ENCODE measurements around the gene WASHC4. TPM values are rescaled to one million over a fixed set of nuclear protein-coding genes. Genes with fewer than 3 reads are reported as not detected.
A peak's percentile ranks its signal among the peaks of the same experiment; 100 is the strongest.

Gene WASHC4
- total and polyA plus RNA-seq, 4 experiments from 2014 or later = 36.7 to 75.4 (median 54.7) TPM

- Histone ChIP-seq H3K27ac (ENCODE audit: low read depth, low read length) (no peak overlapping the region), H3K9me3 (ENCODE audit: control insufficient read depth in 1 of 2, low read length in 2 of 2) (no peaks in the 10 kb centered on the region), H3K27me3 (ENCODE audit: insufficient read depth, low read length) (no peaks in the 10 kb centered on the region), H3K4me3 (ENCODE audit: low read length in 2 of 2) (no peak overlapping the region), H3K36me3 (ENCODE audit: insufficient read depth, low read length) (peaks cover 28% of the 10 kb centered on the region), H3K4me1 (ENCODE audit: insufficient read depth, low read length) (no peaks in the 10 kb centered on the region)
- Mint-ChIP-seq H3K4me1 (no peaks in the 10 kb centered on the region), H3K27me3 (no peaks in the 10 kb centered on the region), H3K4me3 (no peak overlapping the region), H3K27ac (peak overlapping the region in 1 of 7 donors; percentile 59), H3K9me3 (no peaks in the 10 kb centered on the region), H3K36me3 (peaks cover 30 to 69% of the 10 kb centered on the region in 2 donors)
- intact Hi-C loops (cut with micrococcal nuclease) = no loop called here
- DNase-seq = no peak
- POLR2A ChIA-PET (ENCODE audit: partially characterized antibody) = no interaction called here
- CTCF ChIA-PET (ENCODE audit: partially characterized antibody) = no interaction called here
Measured at GRCh38 chr12:105196090-105196489, 88.6 kb downstream of the WASHC4 start.

GRCh38 chr12:105198961-105199360 lies 91.4 kb downstream of the WASHC4 start:
- POLR2A ChIA-PET (ENCODE audit: partially characterized antibody) = no interaction called here
- H3K9me3 Mint-ChIP-seq = no peaks in the 10 kb centered on the region
- H3K4me3 Mint-ChIP-seq = no peak overlapping the region
- intact Hi-C loops (cut with micrococcal nuclease) = no loop called here
- H3K4me1 ChIP-seq (ENCODE audit: insufficient read depth, low read length) = no peaks in the 10 kb centered on the region
- H3K4me3 ChIP-seq (ENCODE audit: low read length in 2 of 2) = no peak overlapping the region
- no peaks in the 10 kb centered on the region for H3K9me3 ChIP-seq (ENCODE audit: control insufficient read depth in 1 of 2, low read length in 2 of 2)
- no peak for DNase-seq
- H3K36me3 ChIP-seq (ENCODE audit: insufficient read depth, low read length) = peaks cover 27% of the 10 kb centered on the region
- peak overlapping the region in 2 of 7 donors; percentile 12 to 52 for H3K27ac Mint-ChIP-seq
- peaks cover 27 to 58% of the 10 kb centered on the region in 2 donors for H3K36me3 Mint-ChIP-seq
- no peaks in the 10 kb centered on the region for H3K27me3 ChIP-seq (ENCODE audit: insufficient read depth, low read length)
- no peaks in the 10 kb centered on the region for H3K27me3 Mint-ChIP-seq
- H3K4me1 Mint-ChIP-seq = no peaks in the 10 kb centered on the region
- H3K27ac ChIP-seq (ENCODE audit: low read depth, low read length) = no peak overlapping the region
- CTCF ChIA-PET (ENCODE audit: partially characterized antibody) = no interaction called here

DNA sequence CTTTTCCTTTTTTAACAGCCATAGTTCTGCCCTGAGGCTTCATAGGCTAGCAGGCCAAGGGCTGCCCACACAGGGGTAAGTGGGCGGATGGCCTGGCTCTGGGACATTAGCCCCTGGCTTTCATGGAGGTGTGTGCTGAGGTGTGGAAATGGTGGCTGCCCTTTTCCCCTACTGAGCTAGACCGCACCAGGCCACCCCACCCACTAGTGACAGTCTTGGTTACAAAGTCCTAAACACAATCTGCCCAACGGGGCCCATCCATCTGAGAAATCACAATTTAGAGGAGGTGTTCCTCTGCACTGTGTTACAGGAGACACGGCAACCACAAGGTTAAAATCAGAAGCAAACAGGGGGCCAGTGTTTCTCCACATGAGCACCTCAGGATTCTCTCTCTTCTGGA lies 92.9 kb downstream of the WASHC4 start:
- POLR2A ChIA-PET (ENCODE audit: partially characterized antibody) = no interaction called here
- DNase-seq = no peak
- H3K27me3 Mint-ChIP-seq = no peaks in the 10 kb centered on the region
- Histone ChIP-seq H3K4me1 (ENCODE audit: insufficient read depth, low read length) (no peaks in the 10 kb centered on the region), H3K36me3 (ENCODE audit: insufficient read depth, low read length) (peaks cover 35% of the 10 kb centered on the region), H3K9me3 (ENCODE audit: control insufficient read depth in 1 of 2, low read length in 2 of 2) (no peaks in the 10 kb centered on the region), H3K27ac (ENCODE audit: low read depth, low read length) (no peak overlapping the region), H3K4me3 (ENCODE audit: low read length in 2 of 2) (no peak overlapping the region), H3K27me3 (ENCODE audit: insufficient read depth, low read length) (no peaks in the 10 kb centered on the region)
- CTCF ChIA-PET (ENCODE audit: partially characterized antibody) = no interaction called here
- intact Hi-C loops (cut with micrococcal nuclease) = no loop called here
- no peaks in the 10 kb centered on the region for H3K9me3 Mint-ChIP-seq
- no peaks in the 10 kb centered on the region for H3K4me1 Mint-ChIP-seq
- peaks cover 28 to 60% of the 10 kb centered on the region in 2 donors for H3K36me3 Mint-ChIP-seq
- no peak overlapping the region for H3K4me3 Mint-ChIP-seq
- H3K27ac Mint-ChIP-seq = no peak overlapping the region

DNA sequence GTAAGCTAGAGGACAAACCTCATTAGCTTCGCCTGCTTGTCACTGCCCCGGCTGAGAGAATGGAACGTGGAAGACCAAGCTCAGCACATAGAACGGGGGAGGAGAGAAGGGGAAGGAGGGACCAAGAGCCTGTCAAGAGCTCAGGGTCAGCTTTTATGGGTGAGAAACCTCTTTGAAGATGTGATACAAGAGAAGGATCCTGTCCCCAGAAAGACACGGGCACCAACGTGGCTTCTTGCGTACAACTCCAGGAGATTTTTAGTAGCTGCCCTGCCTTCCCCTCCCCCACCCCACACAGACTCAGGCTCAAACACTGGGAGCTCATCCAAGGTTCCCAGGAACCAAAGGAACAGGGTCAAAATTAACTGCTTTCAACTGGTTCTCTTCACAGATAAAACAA lies 93.8 kb downstream of the WASHC4 start:
- ChIA-PET POLR2A (ENCODE audit: partially characterized antibody) (no interaction called here), CTCF (ENCODE audit: partially characterized antibody) (no interaction called here)
- Histone ChIP-seq H3K27ac (ENCODE audit: low read depth, low read length) (no peak overlapping the region), H3K4me1 (ENCODE audit: insufficient read depth, low read length) (no peaks in the 10 kb centered on the region), H3K36me3 (ENCODE audit: insufficient read depth, low read length) (peaks cover 42% of the 10 kb centered on the region), H3K4me3 (ENCODE audit: low read length in 2 of 2) (no peak overlapping the region), H3K27me3 (ENCODE audit: insufficient read depth, low read length) (no peaks in the 10 kb centered on the region), H3K9me3 (ENCODE audit: control insufficient read depth in 1 of 2, low read length in 2 of 2) (no peaks in the 10 kb centered on the region)
- no peaks in the 10 kb centered on the region for H3K4me1 Mint-ChIP-seq
- H3K36me3 Mint-ChIP-seq = peaks cover 33 to 65% of the 10 kb centered on the region in 2 donors
- H3K4me3 Mint-ChIP-seq = no peak overlapping the region
- DNase-seq = no peak
- no peaks in the 10 kb centered on the region for H3K9me3 Mint-ChIP-seq
- peak overlapping the region in 2 of 7 donors; percentile 36 to 48 for H3K27ac Mint-ChIP-seq
- intact Hi-C loops (cut with micrococcal nuclease) = no loop called here
- H3K27me3 Mint-ChIP-seq = no peaks in the 10 kb centered on the region

- no peaks in the 10 kb centered on the region for H3K9me3 ChIP-seq (ENCODE audit: control insufficient read depth in 1 of 2, low read length in 2 of 2)
- Mint-ChIP-seq H3K4me3 (no peak overlapping the region), H3K4me1 (no peaks in the 10 kb centered on the region), H3K27ac (peak overlapping the region in 3 of 7 donors; percentile 18 to 29 (median 27)), H3K27me3 (no peaks in the 10 kb centered on the region), H3K9me3 (no peaks in the 10 kb centered on the region), H3K36me3 (peaks cover 41 to 70% of the 10 kb centered on the region in 2 donors)
- ChIA-PET POLR2A (ENCODE audit: partially characterized antibody) (no interaction called here), CTCF (ENCODE audit: partially characterized antibody) (no interaction called here)
- H3K27ac ChIP-seq (ENCODE audit: low read depth, low read length) = no peak overlapping the region
- no peaks in the 10 kb centered on the region for H3K4me1 ChIP-seq (ENCODE audit: insufficient read depth, low read length)
- no peak overlapping the region for H3K4me3 ChIP-seq (ENCODE audit: low read length in 2 of 2)
- intact Hi-C loops (cut with micrococcal nuclease) = no loop called here
- H3K27me3 ChIP-seq (ENCODE audit: insufficient read depth, low read length) = no peaks in the 10 kb centered on the region
- no peak for DNase-seq
- H3K36me3 ChIP-seq (ENCODE audit: insufficient read depth, low read length) = peaks cover 47% of the 10 kb centered on the region
Measured at GRCh38 chr12:105202202-105202601, 94.7 kb downstream of the WASHC4 start.

GRCh38 chr12:105204127-105204526 lies 96.6 kb downstream of the WASHC4 start:
- H3K36me3 Mint-ChIP-seq = peaks cover 47 to 71% of the 10 kb centered on the region in 2 donors
- Histone ChIP-seq H3K36me3 (ENCODE audit: insufficient read depth, low read length) (peaks cover 47% of the 10 kb centered on the region), H3K4me3 (ENCODE audit: low read length in 2 of 2) (no peak overlapping the region), H3K27me3 (ENCODE audit: insufficient read depth, low read length) (no peaks in the 10 kb centered on the region), H3K27ac (ENCODE audit: low read depth, low read length) (no peak overlapping the region), H3K9me3 (ENCODE audit: control insufficient read depth in 1 of 2, low read length in 2 of 2) (no peaks in the 10 kb centered on the region), H3K4me1 (ENCODE audit: insufficient read depth, low read length) (no peaks in the 10 kb centered on the region)
- ChIA-PET CTCF (ENCODE audit: partially characterized antibody) (no interaction called here), POLR2A (ENCODE audit: partially characterized antibody) (no interaction called here)
- no peaks in the 10 kb centered on the region for H3K27me3 Mint-ChIP-seq
- no peak overlapping the region for H3K4me3 Mint-ChIP-seq
- intact Hi-C loops (cut with micrococcal nuclease) = no loop called here
- no peak for DNase-seq
- peak overlapping the region in 2 of 7 donors; percentile 12 to 15 for H3K27ac Mint-ChIP-seq
- H3K4me1 Mint-ChIP-seq = no peaks in the 10 kb centered on the region
- no peaks in the 10 kb centered on the region for H3K9me3 Mint-ChIP-seq

GRCh38 chr12:105204916-105205315 lies 97.4 kb downstream of the WASHC4 start:
- Histone ChIP-seq H3K4me3 (ENCODE audit: low read length in 2 of 2) (no peak overlapping the region), H3K36me3 (ENCODE audit: insufficient read depth, low read length) (peaks cover 43% of the 10 kb centered on the region), H3K27me3 (ENCODE audit: insufficient read depth, low read length) (no peaks in the 10 kb centered on the region), H3K9me3 (ENCODE audit: control insufficient read depth in 1 of 2, low read length in 2 of 2) (no peaks in the 10 kb centered on the region), H3K4me1 (ENCODE audit: insufficient read depth, low read length) (no peaks in the 10 kb centered on the region), H3K27ac (ENCODE audit: low read depth, low read length) (no peak overlapping the region)
- Mint-ChIP-seq H3K9me3 (no peaks in the 10 kb centered on the region), H3K4me3 (no peak overlapping the region), H3K27ac (peak overlapping the region in 3 of 7 donors; percentile 3 to 60 (median 29)), H3K36me3 (peaks cover 48 to 70% of the 10 kb centered on the region in 2 donors), H3K4me1 (no peaks in the 10 kb centered on the region), H3K27me3 (no peaks in the 10 kb centered on the region)
- intact Hi-C loops (cut with micrococcal nuclease) = no loop called here
- ChIA-PET CTCF (ENCODE audit: partially characterized antibody) (no interaction called here), POLR2A (ENCODE audit: partially characterized antibody) (no interaction called here)
- no peak for DNase-seq

Data from CD4-positive, alpha-beta memory T cell (primary cell).